HG02885 (cell line): ENCODE results near the gene SEMA6C.
A peak's percentile ranks its signal among the peaks of the same experiment; 100 is the strongest.
"Not testable (repeated sequence)": the region's sequence is repeated elsewhere in the genome, so short reads cannot be mapped to it uniquely, and the experiment has no call there.

Experiments used
- ATAC-seq: cut with Tn5 transposase; IDR thresholded peaks from one replicate; pipeline ENCODE4 v1.9.1; 2021; ENCODE audit warnings: mild to moderate bottlenecking; ENCODE audit not compliant: unreplicated experiment, poor library complexity

The SEMA6C gene, protein sequence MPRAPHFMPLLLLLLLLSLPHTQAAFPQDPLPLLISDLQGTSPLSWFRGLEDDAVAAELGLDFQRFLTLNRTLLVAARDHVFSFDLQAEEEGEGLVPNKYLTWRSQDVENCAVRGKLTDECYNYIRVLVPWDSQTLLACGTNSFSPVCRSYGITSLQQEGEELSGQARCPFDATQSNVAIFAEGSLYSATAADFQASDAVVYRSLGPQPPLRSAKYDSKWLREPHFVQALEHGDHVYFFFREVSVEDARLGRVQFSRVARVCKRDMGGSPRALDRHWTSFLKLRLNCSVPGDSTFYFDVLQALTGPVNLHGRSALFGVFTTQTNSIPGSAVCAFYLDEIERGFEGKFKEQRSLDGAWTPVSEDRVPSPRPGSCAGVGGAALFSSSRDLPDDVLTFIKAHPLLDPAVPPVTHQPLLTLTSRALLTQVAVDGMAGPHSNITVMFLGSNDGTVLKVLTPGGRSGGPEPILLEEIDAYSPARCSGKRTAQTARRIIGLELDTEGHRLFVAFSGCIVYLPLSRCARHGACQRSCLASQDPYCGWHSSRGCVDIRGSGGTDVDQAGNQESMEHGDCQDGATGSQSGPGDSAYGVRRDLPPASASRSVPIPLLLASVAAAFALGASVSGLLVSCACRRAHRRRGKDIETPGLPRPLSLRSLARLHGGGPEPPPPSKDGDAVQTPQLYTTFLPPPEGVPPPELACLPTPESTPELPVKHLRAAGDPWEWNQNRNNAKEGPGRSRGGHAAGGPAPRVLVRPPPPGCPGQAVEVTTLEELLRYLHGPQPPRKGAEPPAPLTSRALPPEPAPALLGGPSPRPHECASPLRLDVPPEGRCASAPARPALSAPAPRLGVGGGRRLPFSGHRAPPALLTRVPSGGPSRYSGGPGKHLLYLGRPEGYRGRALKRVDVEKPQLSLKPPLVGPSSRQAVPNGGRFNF

DNA sequence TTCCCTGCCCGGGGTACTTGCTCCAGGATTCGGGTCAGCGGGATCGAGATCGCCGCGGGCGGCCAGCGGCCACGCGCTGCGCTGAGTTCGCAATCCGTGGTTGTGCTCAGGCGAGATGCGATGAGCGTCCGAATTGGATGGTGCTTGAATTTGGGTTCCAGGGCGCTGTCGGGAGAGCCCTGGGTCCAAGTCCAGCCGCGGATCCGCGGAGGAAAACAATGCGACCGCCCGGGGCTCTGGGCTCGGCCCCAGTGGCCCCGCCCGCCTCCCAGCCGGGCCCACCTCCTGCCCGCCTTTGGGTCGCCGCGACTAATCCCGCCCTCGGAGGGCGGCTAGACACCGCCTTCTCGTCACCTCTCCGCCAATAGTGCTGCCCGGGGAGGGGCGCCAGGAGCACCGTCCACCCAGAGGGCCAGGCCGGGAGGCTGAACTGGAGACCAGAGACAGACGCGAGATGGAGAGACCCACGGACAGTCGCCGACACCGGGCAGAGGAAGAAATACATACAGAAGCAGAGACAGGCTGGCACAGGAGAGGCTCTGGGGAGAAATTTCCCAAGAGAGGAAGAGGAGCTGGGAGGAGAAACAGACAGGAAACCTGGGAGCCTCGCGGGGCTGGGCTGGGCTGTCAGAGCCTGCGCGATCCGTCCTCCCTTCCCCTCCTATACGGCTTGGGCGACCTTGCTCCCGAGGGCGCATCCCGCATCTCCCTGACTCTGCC, at the start of gene SEMA6C:
Gene SEMA6C (minus strand): TSS at position 220 of the 720 bp plus-strand sequence. CDS start 4,010 bp downstream, outside the sequence.
- ATAC-seq: peak; percentile 99

GRCh38 chr1:151194894-151195594, 48.6 kb upstream of the SEMA6C start:
- not testable (repeated sequence) for ATAC-seq

DNA sequence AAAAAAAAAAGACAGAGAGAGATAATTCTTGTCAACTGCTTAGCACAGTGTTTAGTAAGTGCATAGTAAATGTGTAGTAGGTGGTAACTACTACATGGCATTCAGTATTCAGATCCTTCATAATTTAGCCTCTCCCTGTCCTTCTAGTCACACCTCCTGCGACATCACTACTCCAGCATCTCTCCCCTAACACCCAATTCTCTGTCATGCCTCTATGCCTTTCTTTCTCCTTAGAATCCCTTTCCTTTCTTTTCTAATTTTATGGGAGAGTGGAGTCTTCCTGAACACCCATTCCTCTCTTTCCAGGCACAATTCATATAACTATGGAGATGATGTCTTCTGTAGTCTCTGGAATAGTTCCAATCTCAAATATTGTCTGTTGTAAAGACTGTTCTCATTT, 47.4 kb upstream of the SEMA6C start:
- no peak for ATAC-seq

GRCh38 chr1:151193304-151193703, 46.9 kb upstream of the SEMA6C start:
- no peak for ATAC-seq

DNA sequence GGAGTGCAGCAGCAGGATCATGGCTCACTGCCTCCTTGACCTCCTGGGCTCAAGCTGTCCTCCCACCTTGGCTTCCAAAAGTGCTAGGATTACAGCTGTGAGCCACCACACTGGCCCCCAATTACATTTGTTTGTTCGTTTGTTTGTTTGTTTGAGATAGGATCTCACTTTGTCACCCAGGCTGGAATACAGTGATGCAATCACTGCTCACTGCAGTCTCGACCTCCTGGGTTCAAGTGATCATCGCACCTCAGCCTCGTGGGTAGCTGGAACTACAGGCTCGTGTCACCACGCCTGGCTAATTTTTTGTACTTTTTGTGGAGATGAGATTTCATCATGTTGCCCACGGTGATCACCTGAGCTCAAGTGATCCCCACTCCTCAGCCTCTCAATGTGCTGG, 45.6 kb upstream of the SEMA6C start:
- no peak for ATAC-seq

- peak; percentile 90 for ATAC-seq
Observed at GRCh38 chr1:151189637-151190445, 43.4 kb upstream of the SEMA6C start, which contains the start of gene VPS72. Gene VPS72, minus strand, starts transcription at chr1:151190197. Its CDS starts 76 bp downstream, at chr1:151190121.

- not testable (repeated sequence) for ATAC-seq
Observed at GRCh38 chr1:151188667-151189066, 42.2 kb upstream of the SEMA6C start.

DNA sequence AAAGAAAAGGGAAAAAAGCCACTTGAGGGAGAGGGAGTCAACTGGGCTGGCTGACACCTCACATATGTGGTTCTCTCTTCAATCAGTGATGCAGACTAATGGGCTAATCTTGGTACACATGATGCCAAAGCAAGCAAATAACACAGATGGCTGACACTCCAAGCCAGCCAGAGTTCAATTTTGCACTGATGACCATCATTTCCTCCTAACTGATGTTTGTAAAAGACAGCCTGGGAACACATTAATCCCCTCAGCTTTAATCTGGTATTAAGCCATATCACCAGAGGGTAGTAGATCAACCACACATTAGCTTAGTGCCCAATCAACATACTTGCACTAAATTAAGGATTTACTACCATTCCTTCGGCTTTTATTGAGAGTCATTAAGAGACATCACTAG, 40.8 kb upstream of the SEMA6C start:
- no peak for ATAC-seq

- no peak for ATAC-seq
Observed at GRCh38 chr1:151184211-151184610, 37.8 kb upstream of the SEMA6C start.

- no peak for ATAC-seq
Observed at GRCh38 chr1:151176514-151177045, 30.1 kb upstream of the SEMA6C start.

- ATAC-seq: no peak
Observed at GRCh38 chr1:151175863-151176262, 29.4 kb upstream of the SEMA6C start, which contains the start of gene TMOD4. Gene TMOD4, minus strand, starts transcription at chr1:151175981. Its CDS starts 1,106 bp downstream, at chr1:151174875.

- ATAC-seq: no peak
Observed at GRCh38 chr1:151175041-151175741, 28.8 kb upstream of the SEMA6C start.

DNA sequence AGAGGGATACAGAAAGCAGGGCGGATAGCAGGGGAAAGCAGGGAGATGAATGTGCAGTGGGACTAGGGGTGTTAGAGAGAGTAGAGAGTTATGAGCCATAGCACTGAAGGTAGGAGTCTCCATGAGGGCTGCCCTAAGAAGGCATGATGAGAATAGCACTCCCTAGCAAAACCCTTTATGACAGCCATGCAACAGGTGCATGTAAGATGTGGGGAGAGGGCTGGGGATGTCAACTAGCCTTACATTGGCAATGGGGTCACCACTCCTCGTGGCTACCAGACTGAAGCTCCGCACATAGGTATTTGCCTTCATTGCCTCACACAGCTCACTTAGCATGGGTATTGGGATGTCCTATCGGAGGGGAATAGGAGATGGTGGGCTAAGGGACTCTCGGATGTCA, 24.8 kb upstream of the SEMA6C start:
- ATAC-seq: no peak

- no peak for ATAC-seq
Observed at GRCh38 chr1:151167116-151167515, 20.7 kb upstream of the SEMA6C start.

- no peak for ATAC-seq
Observed at GRCh38 chr1:151166505-151166956, 20.1 kb upstream of the SEMA6C start.

DNA sequence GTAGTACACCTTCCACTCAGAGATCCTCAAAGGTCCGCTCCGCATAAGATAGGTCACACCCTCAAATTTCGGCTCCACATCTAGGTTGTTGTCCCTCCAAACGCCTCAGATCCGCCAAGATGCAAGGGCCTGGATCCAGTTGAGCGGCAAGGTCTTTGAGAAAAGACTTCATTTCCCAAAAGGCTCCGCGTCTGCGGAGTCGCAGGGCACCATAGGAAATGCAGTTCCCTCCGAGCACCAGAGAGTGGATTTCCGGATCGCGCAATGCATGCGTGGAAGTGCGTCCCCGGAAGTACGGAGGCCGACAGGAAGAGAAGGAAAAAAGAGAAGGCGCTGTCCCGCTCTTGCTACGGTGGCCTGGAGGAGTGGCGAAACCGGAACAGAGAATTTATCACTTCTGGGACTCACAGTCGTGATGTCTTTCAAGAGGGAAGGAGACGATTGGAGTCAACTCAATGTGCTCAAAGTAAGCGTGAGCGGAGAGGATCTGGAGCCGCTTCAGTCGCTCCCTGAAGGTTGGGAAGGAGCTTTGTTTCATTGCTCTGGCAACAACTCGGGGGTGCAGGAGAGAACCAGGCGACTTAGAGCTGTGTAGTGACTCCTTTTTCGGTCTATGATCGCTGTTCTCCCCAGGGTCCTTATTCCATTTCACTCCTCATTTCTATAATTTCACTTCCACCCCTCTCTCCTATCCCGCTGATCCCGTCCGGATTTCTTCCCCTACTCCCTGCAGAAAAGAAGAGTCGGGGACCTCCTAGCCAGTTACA, 19.5 kb upstream of the SEMA6C start, which contains the start of the genes LYSMD1 and SCNM1:
Gene LYSMD1 (minus strand): TSS at position 165 of the 767 bp plus-strand sequence. CDS start 644 bp downstream, outside the sequence.
Gene SCNM1 (plus strand): TSS at position 407 of the 767 bp plus-strand sequence. CDS start 9 bp downstream, at position 416.
- ATAC-seq: peak; percentile 89

- no peak for ATAC-seq
Observed at GRCh38 chr1:151165281-151165737, 18.9 kb upstream of the SEMA6C start.
